ENCODE measurements around the gene RARB. TPM values are rescaled to one million over a fixed set of nuclear protein-coding genes. Genes with fewer than 3 reads are reported as not detected.

The RARB gene
- total and polyA plus RNA-seq, 2 of the 13 experiments (the other 11 are each of a cell fraction or from before 2014, with no cell fraction given): 0.16 TPM; not detected in 1

- no peaks in the 10 kb centered on the region for H3K4me1 ChIP-seq (ENCODE audit: insufficient read depth, low read length)
- no peaks in the 10 kb centered on the region for H4K20me1 ChIP-seq (ENCODE audit: insufficient read depth, low read length)
- no peak overlapping the region for H3K27ac ChIP-seq (ENCODE audit: extremely low read length, insufficient read depth, low read length)
- DNase-seq (ENCODE audit: low spot score) (no peak), ATAC-seq (no peak), FAIRE-seq (no peak)
- no peaks in the 10 kb centered on the region for H3K27me3 ChIP-seq (ENCODE audit: control insufficient read depth in 1 of 2, insufficient read depth in 2 of 2, low read length in 2 of 2)
- BruUV-seq (replicated peaks): no TSS peak
- H3K4me3 ChIP-seq (replicated peaks in 1 of 3; ENCODE audit: insufficient read depth in 1 of 3, low read depth in 2 of 3, low read length in 3 of 3): no peak overlapping the region
- intact Hi-C loops (cut with micrococcal nuclease; ENCODE audit: unreplicated experiment): no loop called here
- H2AFZ ChIP-seq (ENCODE audit: low read length): no peak overlapping the region
- in situ Hi-C loops (cut with HindIII; ENCODE audit: extremely low pct_ligation_motif_present, low pct_unique_long_range_greater_than_20kb): no loop called here
- CTCF ChIA-PET (ENCODE audit: low intra/inter-chr PET ratio, low total read pairs): no interaction called here
- H3K9ac ChIP-seq (ENCODE audit: insufficient read depth, low read depth, low read length): no peak overlapping the region
- no peak overlapping the region for H3K4me2 ChIP-seq (ENCODE audit: low read depth, low read length)
- POLR2A ChIA-PET: no interaction called here
- no peak for TF ChIP-seq SNAPC4 (CRISPR knock-in tag; IDR thresholded peaks at IDR 0.05)
- TF ChIP-seq TSC22D2 (CRISPR knock-in tag; IDR thresholded peaks at IDR 0.05; ENCODE audit: borderline replicate concordance): no peak
- no peak for TF ChIP-seq ZNF503 (CRISPR knock-in tag; IDR thresholded peaks at IDR 0.05)
- no peaks in the 10 kb centered on the region for H3K36me3 ChIP-seq (replicated peaks in 1 of 2; ENCODE audit: control insufficient read depth in 1 of 2, insufficient read depth in 2 of 2, low read length in 2 of 2)
- no peaks in the 10 kb centered on the region for H3K79me2 ChIP-seq (ENCODE audit: insufficient read depth, low read length)
- no peaks in the 10 kb centered on the region for H3K9me3 ChIP-seq (ENCODE audit: low read length)
- 82% methylated on average over 1 of the region's 3 CpGs for WGBS (ENCODE audit: low lambda C conversion rate)
These were observed 124.2 kb downstream of the RARB start for GRCh38 chr3:25552251-25552650.

All from HepG2 (cell line).